Left ventricle myocardium superior (tissue), 1 donor: ENCODE measurements around the gene DDX21. TPM values are rescaled to one million over a fixed set of nuclear protein-coding genes. Genes with fewer than 3 reads are reported as not detected.
"Not testable (repeated sequence)": the region's sequence is repeated elsewhere in the genome, so short reads cannot be mapped to it uniquely, and the experiment has no call there.

Experiments
- ATAC-seq: fragments of 200-7000 bp; cut with Tn5 transposase; one replicate; pipeline ENCODE4 v1.9.1; 2020; ENCODE audit warnings: mild to moderate bottlenecking, moderate library complexity
- DNase-seq: peaks from one replicate; pipeline ENCODE4 v3.0.0-alpha.2; 2020
- intact Hi-C: fragments of 100-400 bp; cut with micrococcal nuclease; formaldehyde crosslinking; loops from one replicate; pipeline ENCODE4 v1.11.0; 2022
- long read RNA-seq: library from polyadenylated mRNA; unstranded; transcript quantifications from one replicate; pipeline ENCODE4 v2.0.0, GENCODE V29; 2021
- total RNA-seq: library from RNA; stranded (reverse); fragmentation: NEBNext Ultra II Directional; extraction: Animal tissue kit (Norgen Biotek cat#: 25700); gene quantifications from one replicate; pipeline ENCODE4 v1.2.1, GENCODE V29; 2021
- donor health status: DM: no; HTN: yes; CAD: no; lungs with severe emphysema.

The DDX21 gene
- 20.0 TPM for total RNA-seq
- long read RNA-seq, full-length matches to known transcripts, result 16 of 23 reads
- long read RNA-seq, partial matches to known transcripts, result 6 of 23 reads
- long read RNA-seq, other reads (novel, unspliced or antisense), result 1 of 23 reads

DNA sequence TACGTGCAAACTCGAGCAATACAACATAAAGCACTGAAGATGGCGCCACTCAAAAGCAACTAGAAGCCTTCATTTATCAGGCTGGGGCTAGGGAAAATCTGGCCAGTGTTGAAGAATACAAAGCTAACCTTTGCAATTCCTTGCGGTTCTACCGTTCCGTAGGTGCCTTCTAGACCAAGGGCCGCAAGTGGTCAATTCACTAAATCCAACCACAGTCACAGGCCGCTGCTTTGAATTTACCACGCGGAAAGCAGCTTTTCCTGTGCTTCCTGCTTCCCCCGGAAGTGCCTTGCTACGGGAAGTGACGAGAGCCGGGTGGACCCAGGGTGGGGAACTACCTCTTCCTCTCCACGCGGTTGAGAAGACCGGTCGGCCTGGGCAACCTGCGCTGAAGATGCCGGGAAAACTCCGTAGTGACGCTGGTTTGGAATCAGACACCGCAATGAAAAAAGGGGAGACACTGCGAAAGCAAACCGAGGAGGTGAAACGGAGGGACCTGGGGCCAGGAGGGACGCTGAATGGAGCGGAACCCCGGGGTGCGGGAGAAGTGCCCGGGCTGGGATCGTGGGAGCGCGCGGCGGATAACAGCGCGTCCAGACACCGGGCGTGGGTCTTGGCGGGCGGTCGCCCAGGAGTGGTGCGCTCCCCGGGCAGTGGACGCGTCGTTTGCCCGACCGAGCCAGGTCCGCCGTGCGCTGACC, at the start of gene DDX21:
DDX21 (plus strand) TSS at position 339 of the 701 bp plus-strand sequence; CDS start at position 395, 56 bp downstream.
- DNase-seq (peak; percentile 88), ATAC-seq (peak; percentile 99)
- intact Hi-C loops, result no loop called here

DNA sequence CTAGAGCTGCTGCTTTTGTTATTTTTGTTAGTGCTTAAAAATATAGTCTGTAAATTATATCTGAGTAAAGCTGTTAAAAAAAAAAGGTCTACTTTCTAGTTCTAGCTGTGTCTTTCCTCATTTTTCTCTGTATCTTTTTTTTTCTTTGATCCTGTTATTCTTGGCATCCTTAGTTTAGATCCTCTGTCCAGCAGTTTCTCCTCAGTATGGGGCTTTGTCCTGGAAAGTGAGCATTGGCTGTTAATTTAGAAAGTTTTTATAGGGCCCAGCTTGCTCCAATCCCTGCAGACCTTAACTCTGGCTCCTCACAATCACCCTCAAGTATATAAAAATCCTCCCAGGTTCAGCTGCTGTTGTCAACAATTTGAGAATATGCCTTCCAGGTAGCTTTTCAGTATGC, 31.4 kb upstream of the DDX21 start:
- ATAC-seq (no peak), DNase-seq (no peak)
- intact Hi-C loops, result no loop called here

DNA sequence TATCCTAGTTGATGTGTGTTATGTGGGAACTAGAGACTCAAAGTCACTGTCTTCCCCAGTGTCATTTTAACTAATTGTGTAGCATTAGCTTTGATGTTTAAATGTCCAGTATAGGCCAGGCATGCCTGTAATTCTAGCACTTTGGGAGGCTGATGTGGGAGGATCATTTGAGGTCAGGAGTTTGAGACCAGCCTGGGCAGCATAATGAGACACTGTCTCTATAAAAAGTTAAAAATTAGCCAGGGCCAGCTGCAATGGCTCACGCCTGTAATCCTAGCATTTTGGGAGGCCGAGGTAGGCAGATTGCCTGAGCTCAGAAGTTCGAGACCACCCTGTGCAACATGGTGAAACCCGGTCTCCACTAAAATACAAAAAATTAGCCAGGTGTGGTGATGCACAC, 30.5 kb upstream of the DDX21 start:
- DNase-seq, result no peak
- ATAC-seq, result no peak
- intact Hi-C loops, result no loop called here

DNA sequence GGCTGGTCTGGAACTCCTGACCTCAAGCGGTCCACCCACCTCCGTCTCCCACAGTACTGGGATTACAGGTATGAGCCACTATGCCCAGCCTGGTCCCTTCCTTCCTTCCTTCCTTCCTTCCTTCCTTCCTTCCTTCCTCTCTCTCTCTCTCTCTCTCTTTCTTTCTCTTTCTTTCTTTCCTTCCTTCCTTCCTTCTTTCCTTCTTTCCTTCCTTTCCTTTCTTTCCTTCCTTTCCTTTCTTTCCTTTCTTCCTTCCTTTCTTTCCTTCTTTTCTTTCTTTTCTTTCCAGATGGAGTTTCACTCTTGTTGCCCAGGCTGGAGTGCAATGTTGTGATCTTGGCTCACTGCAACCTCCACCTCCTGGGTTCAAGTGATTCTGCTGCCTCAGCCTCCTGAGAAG, 26.8 kb upstream of the DDX21 start:
- ATAC-seq, DNase-seq, intact Hi-C loops: not testable (repeated sequence)

DNA sequence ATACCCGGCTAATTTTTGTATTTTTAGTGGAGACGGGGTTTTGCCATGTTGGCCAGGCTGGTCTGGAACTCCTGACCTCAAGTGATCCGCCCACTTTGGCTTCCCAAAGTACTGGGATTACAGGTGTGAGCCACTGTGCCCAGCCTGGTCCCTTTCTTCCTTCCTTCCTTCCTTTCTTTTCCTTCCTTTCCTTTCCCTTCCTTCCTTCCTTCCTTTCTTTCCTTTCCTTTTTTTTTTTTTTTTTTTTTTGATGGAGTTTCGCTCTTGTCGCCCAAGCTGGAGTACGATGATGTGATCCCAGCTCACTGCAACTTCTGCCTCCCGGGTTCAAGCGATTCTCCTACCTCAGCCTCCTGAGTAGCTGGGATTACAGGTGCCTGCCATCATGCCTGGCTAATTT, 26.1 kb upstream of the DDX21 start:
- ATAC-seq, intact Hi-C loops, DNase-seq: not testable (repeated sequence)

DNA sequence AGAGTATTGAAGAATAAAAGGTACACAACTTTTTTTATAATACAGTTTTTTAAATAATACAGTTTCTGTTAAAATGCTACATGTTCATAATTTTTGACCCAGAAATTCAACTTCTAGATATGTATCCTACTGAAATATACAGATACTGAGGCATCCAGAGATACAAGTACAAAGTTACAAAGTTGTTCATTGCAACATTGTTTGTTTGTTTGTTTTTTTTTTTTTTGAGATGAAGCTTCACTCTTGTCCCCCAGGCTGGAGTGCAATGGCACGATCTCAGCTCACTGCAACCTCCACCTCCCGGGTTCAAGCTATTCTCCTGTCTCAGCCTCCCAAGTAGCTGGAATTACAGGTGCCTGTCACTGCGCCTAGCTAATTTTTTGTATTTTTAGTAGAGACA, 23.1 kb upstream of the DDX21 start:
- ATAC-seq, intact Hi-C loops: not testable (repeated sequence)

DNA sequence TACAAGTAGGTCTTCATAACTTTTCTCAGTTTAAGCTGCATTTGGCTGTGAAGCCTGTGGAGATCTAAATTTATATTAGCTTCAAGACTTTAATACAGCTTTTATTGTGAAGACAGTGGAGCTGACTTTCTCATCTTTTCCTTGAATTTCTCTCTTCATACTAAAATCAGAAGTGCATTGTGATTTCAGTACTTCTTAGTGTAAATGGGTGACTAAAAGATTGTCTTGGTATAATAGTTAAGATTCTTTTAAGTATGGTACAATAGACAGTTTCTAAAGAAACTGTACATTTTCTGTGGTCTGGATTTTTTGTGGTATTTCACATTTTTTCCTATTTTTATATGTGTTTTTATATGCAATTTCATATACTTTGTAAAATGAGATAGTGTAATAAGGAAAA, 21.0 kb upstream of the DDX21 start:
- DNase-seq, result no peak
- intact Hi-C loops, result no loop called here
- ATAC-seq, result no peak

More for the DNA sequence above, 23.1 kb upstream of the DDX21 start:
- not testable (repeated sequence) for DNase-seq

DNA sequence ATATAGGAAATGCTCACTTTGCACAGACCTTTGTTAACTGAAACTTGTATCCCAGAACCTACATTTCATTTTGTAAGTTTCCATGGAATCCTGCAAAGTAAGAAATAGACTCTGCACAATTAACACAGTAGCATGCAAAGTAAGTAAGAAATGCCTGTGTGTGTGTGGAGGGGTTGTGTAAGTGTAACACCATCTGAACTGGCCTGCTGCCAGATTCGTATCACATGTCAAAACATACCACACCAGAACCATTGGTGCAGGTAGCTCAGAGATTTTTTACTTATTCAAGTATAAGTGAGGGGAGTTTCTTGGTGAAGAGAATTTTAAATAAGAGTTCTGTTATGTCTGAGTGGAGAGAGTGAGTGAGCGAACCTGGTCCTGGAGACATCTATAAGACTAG, 17.9 kb upstream of the DDX21 start:
- DNase-seq (no peak), ATAC-seq (no peak)
- intact Hi-C loops, result no loop called here

DNA sequence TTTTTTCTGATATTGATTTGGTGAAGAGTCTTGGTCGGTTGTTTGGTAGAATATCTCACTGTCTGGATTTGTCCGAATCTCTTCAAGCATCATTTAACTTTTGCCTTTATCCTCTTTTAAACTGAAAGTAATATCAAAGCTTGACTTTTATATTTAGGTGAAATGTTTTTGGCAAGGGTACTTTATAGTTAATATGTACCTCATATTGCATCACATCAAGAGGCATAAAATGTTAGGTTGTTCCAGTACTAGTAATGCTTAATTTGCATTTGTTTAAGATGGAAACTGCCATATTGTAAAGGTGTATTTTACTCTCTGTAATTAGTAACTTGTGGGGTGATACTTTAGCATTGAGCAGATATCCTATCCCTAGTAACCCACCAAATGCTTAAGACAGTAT, 17.1 kb upstream of the DDX21 start:
- ATAC-seq (no peak), DNase-seq (no peak)
- intact Hi-C loops, result no loop called here

DNA sequence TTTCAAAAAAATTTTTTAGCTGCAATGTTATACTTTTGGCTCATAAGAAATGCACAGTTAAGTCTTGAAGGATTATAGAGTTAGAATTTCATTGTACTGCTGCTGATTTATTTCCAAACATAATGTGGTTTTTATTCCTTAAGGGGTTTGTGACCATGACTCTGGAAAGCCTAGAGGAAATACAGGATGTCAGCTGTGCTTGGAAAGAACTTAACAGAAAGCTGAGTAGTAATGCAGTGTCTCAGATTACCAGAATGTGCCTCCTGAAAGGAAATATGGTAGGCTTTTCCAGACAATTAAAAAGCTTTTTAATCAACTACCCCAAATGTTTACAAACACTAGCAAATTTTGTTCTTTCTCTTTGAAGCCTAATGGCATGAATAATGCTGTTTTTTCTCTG, 15.1 kb upstream of the DDX21 start:
- ATAC-seq, intact Hi-C loops, DNase-seq: not testable (repeated sequence)

DNA sequence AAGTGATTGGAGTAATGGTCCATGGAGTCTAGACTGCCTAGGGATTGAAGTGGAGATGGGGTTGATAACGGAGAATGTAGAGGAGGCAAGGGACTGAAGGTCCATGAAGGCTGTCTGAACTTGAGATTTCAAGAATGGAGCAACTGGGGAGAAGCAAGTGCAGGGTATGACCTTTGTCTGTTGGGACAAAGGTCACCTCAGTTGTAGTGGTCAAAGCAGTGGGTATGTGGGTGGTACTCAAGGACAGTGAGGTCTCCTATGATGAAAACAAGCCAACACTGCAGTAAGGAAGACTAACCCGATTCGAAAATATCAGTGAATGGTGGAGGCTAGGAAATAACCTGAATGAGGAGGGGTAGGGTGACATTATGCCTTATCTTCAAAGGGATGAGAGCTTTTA, 5.4 kb upstream of the DDX21 start:
- DNase-seq (no peak), ATAC-seq (no peak)
- intact Hi-C loops, result no loop called here

DNA sequence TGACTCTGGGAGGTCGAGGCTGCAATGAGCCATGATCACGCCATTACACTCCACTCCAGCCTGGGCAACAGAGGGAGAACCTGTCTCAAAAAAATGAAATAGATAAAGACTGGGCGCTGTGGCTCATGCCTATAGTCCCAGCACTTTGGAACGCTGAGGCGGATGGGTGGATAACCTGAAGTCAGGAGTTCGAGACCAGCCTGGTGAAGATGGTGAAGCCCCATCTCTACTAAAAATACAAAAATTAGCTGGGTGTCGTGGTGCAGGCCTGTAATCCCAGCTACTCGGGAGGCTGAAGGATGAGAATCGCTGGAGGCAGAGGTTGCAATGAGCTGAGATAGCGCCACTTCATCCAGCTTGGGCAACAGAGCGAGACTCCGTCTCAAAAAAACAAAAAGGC, 1.1 kb upstream of the DDX21 start:
- no peak for ATAC-seq
- intact Hi-C loops, result no loop called here
- DNase-seq, result no peak

DNA sequence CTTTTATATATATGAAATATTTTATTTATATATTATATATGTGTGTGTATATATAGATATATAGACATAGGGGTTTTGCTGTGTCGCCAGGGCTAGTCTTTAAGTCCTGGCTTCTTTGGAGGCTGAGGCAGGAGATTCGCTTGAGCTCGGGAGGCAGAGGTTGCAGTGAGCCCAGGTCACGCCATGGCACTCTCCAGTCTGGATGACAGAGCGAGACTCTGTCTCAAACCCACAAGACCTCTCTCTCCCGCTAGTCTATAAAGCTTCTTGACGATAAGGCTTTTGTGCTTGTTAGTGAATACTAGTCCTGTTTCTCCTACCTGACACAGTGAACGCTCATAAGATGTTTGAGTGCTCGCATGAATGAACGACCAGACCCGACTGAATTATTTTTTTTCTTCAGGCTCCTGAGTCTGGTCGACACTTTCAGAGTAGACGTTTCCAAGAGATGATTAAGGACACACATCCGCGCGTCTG, 577 bp upstream of the DDX21 start:
- no peak for ATAC-seq
- DNase-seq, result no peak
- intact Hi-C loops, result no loop called here

DNA sequence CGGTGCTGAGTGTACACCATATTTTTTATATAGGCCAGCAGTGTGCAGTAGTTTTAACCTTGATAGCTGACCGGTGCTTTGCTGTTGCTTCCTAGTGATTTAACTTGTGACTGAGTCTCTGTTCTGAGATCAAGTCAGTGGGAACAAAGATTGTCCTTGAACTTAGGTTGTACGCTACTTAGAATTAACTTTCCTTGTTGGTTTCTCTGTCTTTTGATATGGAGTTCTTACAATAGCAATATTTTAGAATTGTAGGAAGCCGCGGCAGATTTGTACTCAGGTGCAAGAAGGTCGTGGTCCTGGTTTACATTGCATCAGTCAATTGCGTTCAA, 1.3 kb downstream of the DDX21 start:
- DNase-seq (no peak), ATAC-seq (no peak)
- intact Hi-C loops, result no loop called here

DNA sequence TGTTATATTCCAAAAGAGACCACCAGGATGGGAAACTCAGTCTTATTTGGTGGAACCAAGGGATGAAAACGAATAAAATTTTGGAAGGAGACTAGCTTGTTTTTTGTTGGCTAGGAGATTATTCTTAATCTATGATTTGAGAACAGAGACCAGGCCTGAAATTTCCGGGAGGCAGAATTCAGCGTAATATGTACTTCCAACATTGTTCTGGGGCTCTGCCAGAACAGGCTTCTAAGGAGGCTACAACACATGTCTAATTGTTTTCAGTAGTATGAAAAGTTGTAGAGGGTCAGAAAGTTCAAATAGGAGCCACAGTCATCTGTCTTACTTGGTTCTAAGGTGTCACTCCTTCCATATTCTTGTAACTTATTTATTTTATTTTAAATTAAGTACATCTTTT, 1.7 kb downstream of the DDX21 start:
- DNase-seq, result no peak
- intact Hi-C loops, result no loop called here
- no peak for ATAC-seq

DNA sequence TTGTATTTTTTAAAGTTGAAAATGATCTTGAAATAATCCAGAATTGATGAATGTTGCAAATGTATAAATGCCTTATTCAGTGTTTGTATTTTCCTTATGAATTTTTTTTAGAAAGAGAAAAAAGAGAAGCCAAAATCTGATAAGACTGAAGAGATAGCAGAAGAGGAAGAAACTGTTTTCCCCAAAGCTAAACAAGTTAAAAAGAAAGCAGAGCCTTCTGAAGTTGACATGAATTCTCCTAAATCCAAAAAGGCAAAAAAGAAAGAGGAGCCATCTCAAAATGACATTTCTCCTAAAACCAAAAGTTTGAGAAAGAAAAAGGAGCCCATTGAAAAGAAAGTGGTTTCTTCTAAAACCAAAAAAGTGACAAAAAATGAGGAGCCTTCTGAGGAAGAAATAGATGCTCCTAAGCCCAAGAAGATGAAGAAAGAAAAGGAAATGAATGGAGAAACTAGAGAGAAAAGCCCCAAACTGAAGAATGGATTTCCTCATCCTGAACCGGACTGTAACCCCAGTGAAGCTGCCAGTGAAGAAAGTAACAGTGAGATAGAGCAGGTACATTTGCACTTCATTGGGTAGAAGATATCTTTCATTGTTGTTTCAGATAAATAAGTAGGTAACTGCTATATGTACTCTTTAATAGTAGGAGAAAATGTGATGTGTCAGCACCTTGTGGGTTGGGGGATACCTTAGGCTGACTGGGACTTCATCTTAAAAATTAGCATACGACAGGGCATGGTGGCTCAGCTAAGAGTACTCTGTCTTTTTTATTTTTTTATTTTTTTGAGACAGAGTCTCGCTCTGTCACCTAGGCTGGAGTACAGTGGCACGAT, 3.9 kb downstream of the DDX21 start:
- DNase-seq (no peak), ATAC-seq (no peak)
- intact Hi-C loops, result loop anchor here (10.0 kb wide), 1 partner anchor 45 kb away; no protein-coding TSS in a partner anchor

DNA sequence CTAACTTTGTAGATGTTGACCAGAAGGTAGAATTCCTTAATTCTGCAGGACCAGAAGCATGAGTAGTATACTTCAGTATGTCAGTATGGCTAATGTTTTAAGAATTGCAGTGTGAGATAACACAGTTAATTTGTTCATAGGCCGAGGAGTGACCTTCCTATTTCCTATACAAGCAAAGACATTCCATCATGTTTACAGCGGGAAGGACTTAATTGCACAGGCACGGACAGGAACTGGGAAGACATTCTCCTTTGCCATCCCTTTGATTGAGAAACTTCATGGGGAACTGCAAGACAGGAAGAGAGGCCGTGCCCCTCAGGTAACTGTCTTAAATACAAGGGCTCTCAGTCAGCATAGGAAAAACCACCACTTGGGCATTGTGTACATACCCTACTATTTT, 7.2 kb downstream of the DDX21 start:
- intact Hi-C loops, result loop anchor here (10.0 kb wide), 1 partner anchor 48 kb away; no protein-coding TSS in a partner anchor
- no peak for ATAC-seq
- DNase-seq, result no peak

DNA sequence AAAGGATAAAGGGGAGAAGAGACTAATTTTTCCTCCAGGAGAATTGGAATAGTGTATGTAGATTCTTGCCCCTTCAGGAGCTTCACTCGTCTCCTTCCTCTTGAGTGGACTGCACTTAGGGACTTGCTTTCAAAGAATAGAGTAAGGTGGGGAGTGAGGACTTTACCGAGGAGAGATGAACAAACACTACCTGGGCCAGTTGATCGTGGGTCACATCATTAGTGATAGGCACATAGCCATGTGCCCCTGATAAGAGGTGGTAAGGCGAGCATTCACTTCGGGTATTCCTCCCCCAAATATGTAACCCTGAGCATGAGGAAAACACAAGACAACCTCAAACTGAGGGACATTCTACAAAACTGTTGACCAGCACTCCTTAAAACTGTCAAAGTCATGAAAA, 18.0 kb downstream of the DDX21 start:
- ATAC-seq (no peak), DNase-seq (no peak)
- intact Hi-C loops, result no loop called here

DNA sequence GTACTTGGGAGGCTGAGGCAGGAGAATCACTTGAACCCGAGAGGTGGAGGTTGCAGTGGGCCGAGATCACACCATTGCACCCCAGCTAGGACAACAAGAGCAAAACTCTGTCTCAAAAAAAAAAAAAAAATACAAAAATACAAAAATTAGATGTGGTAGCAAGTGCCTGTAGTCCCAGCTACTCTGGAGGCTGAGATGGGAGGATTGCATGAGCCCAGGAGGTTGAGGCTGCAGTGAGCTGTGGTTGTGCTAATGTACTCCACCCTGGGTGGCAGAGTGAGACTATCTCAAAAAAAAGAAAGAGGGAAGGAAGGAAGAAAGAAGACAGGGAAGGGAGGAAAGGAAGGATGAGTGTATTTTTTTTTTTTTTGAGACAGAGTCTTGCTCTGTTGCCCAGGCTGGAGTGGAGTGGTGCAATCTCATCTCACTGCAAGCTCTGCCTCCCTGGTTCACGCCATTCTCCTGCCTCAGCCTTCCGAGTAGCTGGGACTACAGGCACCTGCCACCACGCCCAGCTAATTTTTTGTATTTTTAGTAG, 20.0 kb downstream of the DDX21 start:
- DNase-seq, intact Hi-C loops, ATAC-seq: not testable (repeated sequence)

DNA sequence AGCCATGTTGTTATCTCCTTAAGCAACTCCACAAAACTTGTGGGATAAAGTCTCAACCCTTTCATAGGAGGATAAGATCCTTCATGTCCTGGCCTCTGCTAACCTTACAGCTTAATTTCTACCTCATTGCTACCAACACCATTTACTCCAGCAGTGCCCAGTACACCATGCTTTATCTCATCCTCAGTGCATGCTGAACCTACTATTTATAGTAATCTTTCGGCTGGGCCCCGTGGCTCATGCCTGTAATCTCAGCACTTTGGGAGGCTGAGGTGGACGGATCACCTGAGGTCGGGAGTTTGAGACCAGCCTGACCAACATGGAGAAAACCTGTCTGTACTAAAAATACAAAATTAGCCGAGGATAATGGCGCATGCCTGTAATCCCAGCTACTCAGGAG, 23.8 kb downstream of the DDX21 start:
- DNase-seq, intact Hi-C loops: not testable (repeated sequence)
- peak; percentile 69 for ATAC-seq
